H1 (cell line): ENCODE data around the gene FRMD4A.

Experiments used
- CTBP2 ChIP-seq: IDR thresholded peaks from 2 replicates; pipeline ENCODE4 v1.7.0; 2011; ENCODE audit warnings: borderline replicate concordance, mild to moderate bottlenecking, moderate library complexity, mixed read lengths, low read length; ENCODE audit not compliant: insufficient read depth, insufficient read length
- EGR1 ChIP-seq: IDR thresholded peaks from 2 replicates; pipeline ENCODE4 v1.6.1; 2011; ENCODE audit warnings: low read depth, low read length, borderline replicate concordance
- EZH2 ChIP-seq: fragments of 200-600 bp; sonication (generic); IDR thresholded peaks from 2 replicates; pipeline ENCODE4 v1.7.1; 2012; ENCODE audit warnings: low read depth, mild to moderate bottlenecking, moderate library complexity, low read length, inconsistent platforms; ENCODE audit not compliant: severe bottlenecking
- GABPA ChIP-seq: IDR thresholded peaks from 2 replicates; pipeline ENCODE4 v1.6.1; 2011; ENCODE audit warnings: mild to moderate bottlenecking, low read length, moderate library complexity, borderline replicate concordance; ENCODE audit not compliant: insufficient read depth
- JUND ChIP-seq: IDR thresholded peaks from 2 replicates; pipeline ENCODE4 v1.6.1; 2011; ENCODE audit warnings: mild to moderate bottlenecking, improper control_type of control experiment, low read length
- POLR2A ChIP-seq, 2 experiments: IDR thresholded peaks; 1 replicate in 1 of 2; 2 replicates in 1 of 2; pipeline ENCODE4 v1.6.1; 2011; ENCODE audit warnings: low read depth in 2 of 2, low read length in 2 of 2, mild to moderate bottlenecking in 2 of 2; ENCODE audit errors: control extremely low read depth in 1 of 2
- POLR2AphosphoS5 ChIP-seq: IDR thresholded peaks from 2 replicates; pipeline ENCODE4 v1.6.1; 2011; ENCODE audit warnings: low read depth, low read length
- POU5F1 ChIP-seq: IDR thresholded peaks from 2 replicates; pipeline ENCODE4 v1.6.1; 2011; ENCODE audit warnings: low read depth, mild to moderate bottlenecking, low read length, moderate library complexity
- RAD21 ChIP-seq, 2 experiments: IDR thresholded peaks in 1 of 2; conservative IDR thresholded peaks in 1 of 2; 2 replicates each; pipeline ENCODE4 v1.6.1; 2011; ENCODE audit warnings: low read depth in 2 of 2, low read length in 2 of 2, improper control_type of control experiment in 1 of 2, inconsistent platforms in 1 of 2, mild to moderate bottlenecking in 1 of 2, moderate library complexity in 1 of 2
- YY1 ChIP-seq: IDR thresholded peaks from 2 replicates; pipeline ENCODE4 v1.6.1; 2011; ENCODE audit warnings: low read depth, mild to moderate bottlenecking, low read length
- TF ChIP-seq, protein P1 (sequence below), 3 experiments: IDR thresholded peaks; 1 replicate in 2 of 3; 2 replicates in 1 of 3; pipeline versions ENCODE4 v1.5.1 to v1.6.1; 2011; ENCODE audit warnings: low read length in 3 of 3, mild to moderate bottlenecking in 3 of 3, inconsistent platforms in 2 of 3, low read depth in 1 of 3, moderate library complexity in 1 of 3; ENCODE audit not compliant: insufficient read depth in 1 of 3; ENCODE audit errors: control extremely low read depth in 1 of 3
- TF ChIP-seq, protein P2 (sequence below): IDR thresholded peaks from 2 replicates; pipeline ENCODE4 v1.6.1; 2011; ENCODE audit warnings: low read depth, mild to moderate bottlenecking, low read length; ENCODE audit not compliant: insufficient read depth

DNA sequence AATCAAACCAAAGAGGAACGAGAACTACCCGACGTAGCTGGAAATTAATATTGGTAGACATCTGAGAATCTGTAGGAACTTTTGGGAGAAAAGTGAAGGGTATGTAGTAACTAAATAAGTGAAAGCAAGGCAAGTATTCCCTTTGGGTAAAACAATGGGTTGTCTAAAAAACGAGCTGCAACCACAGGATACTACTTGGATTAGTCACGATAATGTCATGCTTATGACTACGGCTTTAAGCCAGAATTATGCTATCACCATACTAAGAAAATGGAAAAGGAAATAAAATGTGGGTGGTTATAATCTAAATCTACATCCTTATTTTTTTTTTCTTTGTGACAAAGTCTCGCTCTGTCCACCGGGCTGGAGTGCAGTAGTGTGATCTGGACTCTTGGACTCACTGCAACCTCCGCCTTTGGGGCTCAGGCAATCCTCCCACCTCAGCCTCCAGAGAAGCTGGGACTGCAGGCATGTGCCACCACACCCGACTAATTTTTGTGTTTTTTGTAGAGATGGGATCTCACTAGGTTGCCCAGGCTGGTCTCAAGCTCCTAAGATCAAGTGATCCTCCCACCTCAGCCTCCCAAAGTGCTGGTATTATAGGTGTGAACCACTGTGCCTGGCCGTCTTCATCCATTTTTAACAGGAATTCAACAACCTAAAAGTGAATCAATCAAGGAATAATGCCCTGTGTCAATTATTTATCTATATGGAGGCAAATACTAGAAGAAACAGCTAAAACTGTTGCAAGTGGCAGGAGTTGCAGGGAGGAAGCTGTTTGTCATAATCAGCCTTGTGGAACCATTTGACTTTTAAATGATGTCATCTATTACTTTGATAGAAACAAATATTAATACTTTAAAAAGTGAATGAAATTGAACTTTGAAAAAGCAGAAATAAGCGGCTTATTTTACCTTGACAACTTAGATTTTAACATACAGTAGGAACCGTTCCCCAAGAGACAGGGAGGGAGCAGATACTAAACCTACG, 554.6 kb downstream of the FRMD4A start:
- TF ChIP-seq POU5F1 (no peak), CTBP2 (no peak), POLR2AphosphoS5 (no peak), POLR2A (IDR thresholded peaks at IDR 0.05; ENCODE audit: control extremely low read depth in 1 of 2, low read depth in 2 of 2, low read length in 2 of 2) (no peak), EZH2 (no peak), JUND (no peak), EGR1 (no peak), GABPA (no peak), RAD21 (IDR thresholded peaks at IDR 0.05 in 1 of 2, conservative IDR thresholded peaks at IDR 0.05 in 1 of 2; ENCODE audit: low read depth in 2 of 2, low read length in 2 of 2) (no peak), YY1 (no peak)
- TF ChIP-seq, protein P1, sequence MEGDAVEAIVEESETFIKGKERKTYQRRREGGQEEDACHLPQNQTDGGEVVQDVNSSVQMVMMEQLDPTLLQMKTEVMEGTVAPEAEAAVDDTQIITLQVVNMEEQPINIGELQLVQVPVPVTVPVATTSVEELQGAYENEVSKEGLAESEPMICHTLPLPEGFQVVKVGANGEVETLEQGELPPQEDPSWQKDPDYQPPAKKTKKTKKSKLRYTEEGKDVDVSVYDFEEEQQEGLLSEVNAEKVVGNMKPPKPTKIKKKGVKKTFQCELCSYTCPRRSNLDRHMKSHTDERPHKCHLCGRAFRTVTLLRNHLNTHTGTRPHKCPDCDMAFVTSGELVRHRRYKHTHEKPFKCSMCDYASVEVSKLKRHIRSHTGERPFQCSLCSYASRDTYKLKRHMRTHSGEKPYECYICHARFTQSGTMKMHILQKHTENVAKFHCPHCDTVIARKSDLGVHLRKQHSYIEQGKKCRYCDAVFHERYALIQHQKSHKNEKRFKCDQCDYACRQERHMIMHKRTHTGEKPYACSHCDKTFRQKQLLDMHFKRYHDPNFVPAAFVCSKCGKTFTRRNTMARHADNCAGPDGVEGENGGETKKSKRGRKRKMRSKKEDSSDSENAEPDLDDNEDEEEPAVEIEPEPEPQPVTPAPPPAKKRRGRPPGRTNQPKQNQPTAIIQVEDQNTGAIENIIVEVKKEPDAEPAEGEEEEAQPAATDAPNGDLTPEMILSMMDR (IDR thresholded peaks at IDR 0.05; ENCODE audit: control extremely low read depth in 1 of 3, insufficient read depth in 1 of 3, low read depth in 1 of 3, low read length in 3 of 3), result no peak
- TF ChIP-seq, protein P2, sequence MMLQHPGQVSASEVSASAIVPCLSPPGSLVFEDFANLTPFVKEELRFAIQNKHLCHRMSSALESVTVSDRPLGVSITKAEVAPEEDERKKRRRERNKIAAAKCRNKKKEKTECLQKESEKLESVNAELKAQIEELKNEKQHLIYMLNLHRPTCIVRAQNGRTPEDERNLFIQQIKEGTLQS, result no peak
